Subcutaneous abdominal adipose tissue (tissue), 5 donors: ENCODE results near the gene TINAGL1.

Source experiments
- H3K27ac ChIP-seq: one replicate; pipeline ENCODE4 v1.7.0; 2013; ENCODE audit warnings: low read depth, mild to moderate bottlenecking, inconsistent platforms, low read length, moderate library complexity
- H3K27me3 ChIP-seq, 5 donors: one replicate each; pipeline ENCODE4 v1.7.0; 2013; ENCODE audit warnings: low read length in 5 of 5, inconsistent platforms in 1 of 5; ENCODE audit not compliant: control insufficient read depth in 5 of 5, insufficient read depth in 4 of 5
- H3K36me3 ChIP-seq, 5 donors: one replicate each; pipeline ENCODE4 v1.7.0; 2013; ENCODE audit warnings: low read length in 5 of 5; ENCODE audit not compliant: control insufficient read depth in 5 of 5, insufficient read depth in 5 of 5
- H3K4me1 ChIP-seq, 5 donors: one replicate each; pipeline ENCODE4 v1.7.0; 2013; ENCODE audit warnings: low read length in 5 of 5, mild to moderate bottlenecking in 3 of 5, moderate library complexity in 1 of 5; ENCODE audit not compliant: control insufficient read depth in 5 of 5, insufficient read depth in 5 of 5
- H3K4me3 ChIP-seq, 5 donors: one replicate each; pipeline ENCODE4 v1.7.0; 2013; ENCODE audit warnings: low read length in 5 of 5, low read depth in 1 of 5
- H3K9ac ChIP-seq, 5 donors: one replicate each; pipeline ENCODE4 v1.7.0; 2013; ENCODE audit warnings: low read length in 5 of 5, mild to moderate bottlenecking in 4 of 5, moderate library complexity in 3 of 5
- H3K9me3 ChIP-seq, 5 donors: one replicate each; pipeline ENCODE4 v1.7.0; 2013; ENCODE audit warnings: low read length in 5 of 5; ENCODE audit not compliant: control insufficient read depth in 5 of 5
- donor health status: healthy.
- donor health status: healthy.
- donor health status: healthy.
- donor health status: healthy.
- donor health status: healthy.

Gene TINAGL1

DNA sequence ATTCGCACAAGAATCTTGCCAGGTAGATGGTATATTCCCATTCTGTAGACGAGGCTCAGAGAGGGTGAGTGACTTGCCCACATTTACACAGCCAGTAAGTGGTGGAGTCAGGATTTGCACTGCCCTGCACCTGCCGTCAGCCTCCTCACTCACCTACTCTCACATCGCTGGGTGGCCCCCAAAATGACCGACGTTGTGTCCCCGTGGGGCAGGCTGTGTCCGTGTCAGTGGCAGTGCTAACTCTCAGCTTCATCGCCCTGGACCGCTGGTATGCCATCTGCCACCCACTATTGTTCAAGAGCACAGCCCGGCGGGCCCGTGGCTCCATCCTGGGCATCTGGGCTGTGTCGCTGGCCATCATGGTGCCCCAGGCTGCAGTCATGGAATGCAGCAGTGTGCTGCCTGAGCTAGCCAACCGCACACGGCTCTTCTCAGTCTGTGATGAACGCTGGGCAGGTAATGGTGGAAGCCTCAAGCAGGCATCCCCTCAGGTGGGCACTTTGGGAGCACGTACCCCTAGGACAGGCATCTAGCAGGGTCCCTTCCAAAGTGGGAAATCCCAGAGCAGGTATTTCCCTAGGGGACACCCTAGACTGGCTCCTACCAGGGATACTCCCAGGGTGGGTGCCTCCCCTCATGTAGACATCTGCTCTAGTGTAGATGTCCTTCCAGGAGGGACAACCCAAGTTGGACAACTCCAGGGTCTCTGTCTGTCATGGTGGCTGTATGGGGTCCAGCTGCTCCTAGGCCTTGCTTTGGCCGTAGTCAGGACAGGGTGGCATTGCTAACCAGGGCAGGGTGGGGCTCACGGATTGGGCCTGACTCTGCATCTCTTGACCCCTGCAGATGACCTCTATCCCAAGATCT is 44.5 kb downstream of the TINAGL1 start:
- Histone ChIP-seq H3K36me3 (no peaks in the 10 kb centered on the region), H3K9me3 (no peaks in the 10 kb centered on the region), H3K27ac (no peak overlapping the region), H3K27me3 (peaks cover 5 to 25% (median 14%) of the 10 kb centered on the region in 5 donors), H3K4me1 (peaks cover 0 to 18% (median 5%) of the 10 kb centered on the region in 5 donors), H3K9ac (no peak overlapping the region), H3K4me3 (no peak overlapping the region)

DNA sequence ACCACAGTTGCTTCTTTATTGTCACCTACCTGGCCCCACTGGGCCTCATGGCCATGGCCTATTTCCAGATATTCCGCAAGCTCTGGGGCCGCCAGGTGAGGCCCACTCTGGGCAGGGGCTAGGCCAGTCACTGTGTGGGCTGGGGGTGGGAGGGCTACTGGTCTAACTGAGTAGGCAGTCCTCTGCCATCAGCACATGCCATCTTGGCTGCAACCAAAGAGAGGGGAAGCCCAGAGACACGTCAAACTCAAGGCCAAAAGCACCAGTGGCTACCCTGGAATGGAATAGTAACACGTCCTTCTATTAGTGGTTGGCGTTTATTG is 45.1 kb downstream of the TINAGL1 start:
- Histone ChIP-seq H3K9me3 (no peaks in the 10 kb centered on the region), H3K4me1 (peaks cover 0 to 18% (median 8%) of the 10 kb centered on the region in 5 donors), H3K36me3 (peaks cover 0 to 4% (median 0%) of the 10 kb centered on the region in 5 donors), H3K4me3 (no peak overlapping the region), H3K27ac (no peak overlapping the region), H3K9ac (no peak overlapping the region), H3K27me3 (peaks cover 3 to 20% (median 10%) of the 10 kb centered on the region in 5 donors)

DNA sequence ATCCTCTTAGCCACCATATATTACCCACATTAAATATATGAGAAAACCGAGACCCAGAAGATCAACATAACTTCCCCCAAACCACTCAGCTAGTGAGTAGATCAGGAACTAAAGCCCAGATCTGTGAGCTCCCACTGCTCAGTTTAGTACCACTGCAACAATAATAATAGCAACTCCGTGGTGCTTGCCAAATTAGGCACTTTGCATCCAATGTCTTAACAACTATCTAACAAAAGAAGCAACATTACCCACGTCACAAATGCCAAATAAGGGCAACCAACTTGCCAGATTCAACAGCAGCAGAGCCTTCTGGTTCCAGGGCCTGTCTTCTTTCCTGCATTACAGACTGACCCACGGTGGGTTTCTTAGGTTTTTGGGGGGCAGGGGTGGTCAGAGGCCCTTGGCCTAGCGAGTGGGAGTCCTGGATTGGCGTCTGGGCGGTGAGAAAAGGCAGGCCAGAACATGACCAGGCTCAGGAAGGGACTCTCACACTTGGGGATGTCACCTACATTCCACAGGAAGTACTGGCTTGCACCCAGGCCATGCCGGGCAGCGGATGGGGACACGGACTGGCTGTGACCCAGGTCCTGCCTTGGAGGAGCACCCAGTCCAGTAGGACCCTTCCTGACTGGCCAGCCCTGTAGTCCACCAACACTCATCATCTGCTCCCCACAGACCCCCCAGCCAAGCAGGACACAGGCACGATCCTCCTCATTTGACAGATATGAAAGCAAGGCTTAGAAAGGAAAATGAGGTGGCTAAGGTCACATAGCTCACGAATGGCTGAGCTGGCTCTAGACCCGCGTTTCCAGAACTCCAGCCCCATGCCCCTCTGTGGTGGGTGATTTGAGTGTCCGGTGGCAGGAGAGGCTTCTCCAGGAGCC is 45.8 kb downstream of the TINAGL1 start:
- Histone ChIP-seq H3K9ac (no peak overlapping the region), H3K9me3 (no peaks in the 10 kb centered on the region), H3K27me3 (peaks cover 1 to 14% (median 5%) of the 10 kb centered on the region in 5 donors), H3K27ac (no peak overlapping the region), H3K4me3 (no peak overlapping the region), H3K4me1 (peaks cover 0 to 20% (median 14%) of the 10 kb centered on the region in 5 donors), H3K36me3 (peaks cover 0 to 9% (median 0%) of the 10 kb centered on the region in 5 donors)

DNA sequence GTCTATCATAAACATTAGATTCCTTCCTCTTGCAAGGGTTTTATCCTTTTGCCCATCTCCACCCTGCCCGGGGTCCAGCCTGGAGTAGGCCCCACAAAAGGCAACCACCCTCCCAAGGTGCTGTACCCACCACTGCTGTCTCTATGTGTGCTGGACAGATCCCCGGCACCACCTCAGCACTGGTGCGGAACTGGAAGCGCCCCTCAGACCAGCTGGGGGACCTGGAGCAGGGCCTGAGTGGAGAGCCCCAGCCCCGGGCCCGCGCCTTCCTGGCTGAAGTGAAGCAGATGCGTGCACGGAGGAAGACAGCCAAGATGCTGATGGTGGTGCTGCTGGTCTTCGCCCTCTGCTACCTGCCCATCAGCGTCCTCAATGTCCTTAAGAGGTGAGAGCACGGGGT is 47.0 kb downstream of the TINAGL1 start:
- peaks cover 0 to 20% (median 6%) of the 10 kb centered on the region in 5 donors for H3K36me3 ChIP-seq
- H3K9me3 ChIP-seq, result no peaks in the 10 kb centered on the region
- peaks cover 3 to 27% (median 21%) of the 10 kb centered on the region in 5 donors for H3K4me1 ChIP-seq
- no peak overlapping the region for H3K9ac ChIP-seq
- H3K27ac ChIP-seq, result no peak overlapping the region
- H3K4me3 ChIP-seq, result no peak overlapping the region
- peaks cover 0 to 9% (median 0%) of the 10 kb centered on the region in 5 donors for H3K27me3 ChIP-seq

DNA sequence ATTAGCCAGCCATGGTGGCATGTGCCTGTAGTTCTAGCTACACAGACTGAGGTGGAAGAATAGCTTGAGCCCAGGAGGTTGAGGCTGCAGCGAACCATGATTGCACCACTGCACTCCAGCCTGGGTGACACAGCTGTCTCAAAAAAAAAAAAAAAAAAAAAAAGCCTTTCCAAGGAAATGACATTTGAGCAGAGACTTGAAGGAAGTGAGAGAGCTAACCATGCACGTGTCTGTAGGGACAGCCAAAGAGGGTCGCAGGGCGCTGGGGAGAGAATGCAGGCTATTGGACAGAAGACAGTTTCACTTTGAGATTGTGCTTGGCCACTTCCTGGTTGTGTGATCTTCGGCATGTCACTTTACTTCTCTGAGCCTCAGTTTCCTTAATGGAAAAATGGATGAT is 48.0 kb downstream of the TINAGL1 start:
- H3K9ac ChIP-seq, result no peak overlapping the region
- H3K36me3 ChIP-seq, result peaks cover 2 to 29% (median 15%) of the 10 kb centered on the region in 5 donors
- H3K27me3 ChIP-seq, result no peaks in the 10 kb centered on the region
- H3K9me3 ChIP-seq, result no peaks in the 10 kb centered on the region
- no peak overlapping the region for H3K27ac ChIP-seq
- H3K4me3 ChIP-seq, result no peak overlapping the region
- peaks cover 3 to 25% (median 21%) of the 10 kb centered on the region in 5 donors for H3K4me1 ChIP-seq

DNA sequence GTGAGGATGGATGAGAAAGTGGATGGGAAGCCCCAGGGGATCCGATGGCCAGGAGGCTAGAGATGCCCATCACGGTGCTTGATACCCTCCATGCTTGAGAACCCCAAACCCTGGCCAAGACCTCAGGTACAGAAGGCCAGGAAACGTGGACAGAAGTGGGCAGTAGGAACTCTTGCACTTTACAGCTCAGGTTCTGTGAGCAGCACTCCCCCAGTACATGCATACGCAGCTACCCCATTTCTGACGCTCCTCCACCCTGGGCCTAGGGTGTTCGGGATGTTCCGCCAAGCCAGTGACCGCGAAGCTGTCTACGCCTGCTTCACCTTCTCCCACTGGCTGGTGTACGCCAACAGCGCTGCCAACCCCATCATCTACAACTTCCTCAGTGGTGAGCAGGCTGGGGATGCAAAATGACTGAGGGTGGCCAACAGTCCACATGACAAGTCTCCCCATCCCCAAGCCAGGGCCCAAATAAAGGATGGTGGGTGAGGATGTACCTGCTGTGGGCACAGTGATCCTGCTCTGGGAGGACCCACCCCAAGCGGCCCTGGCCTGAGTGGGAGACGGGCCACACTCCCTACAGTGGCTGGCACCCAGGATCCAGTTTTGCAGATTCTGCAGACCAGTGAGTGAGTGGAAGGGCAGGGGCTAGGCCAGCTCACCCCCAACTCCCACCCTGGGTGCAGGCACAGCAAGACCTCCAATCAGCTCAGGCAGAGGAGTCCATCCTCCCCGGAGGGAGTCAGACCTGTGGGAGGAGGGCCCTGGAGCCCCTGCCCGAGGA is 48.6 kb downstream of the TINAGL1 start:
- Histone ChIP-seq H3K27ac (no peak overlapping the region), H3K9me3 (no peaks in the 10 kb centered on the region), H3K9ac (no peak overlapping the region), H3K4me1 (peaks cover 3 to 25% (median 21%) of the 10 kb centered on the region in 5 donors), H3K27me3 (no peaks in the 10 kb centered on the region), H3K4me3 (no peak overlapping the region), H3K36me3 (peaks cover 3 to 35% (median 21%) of the 10 kb centered on the region in 5 donors)

DNA sequence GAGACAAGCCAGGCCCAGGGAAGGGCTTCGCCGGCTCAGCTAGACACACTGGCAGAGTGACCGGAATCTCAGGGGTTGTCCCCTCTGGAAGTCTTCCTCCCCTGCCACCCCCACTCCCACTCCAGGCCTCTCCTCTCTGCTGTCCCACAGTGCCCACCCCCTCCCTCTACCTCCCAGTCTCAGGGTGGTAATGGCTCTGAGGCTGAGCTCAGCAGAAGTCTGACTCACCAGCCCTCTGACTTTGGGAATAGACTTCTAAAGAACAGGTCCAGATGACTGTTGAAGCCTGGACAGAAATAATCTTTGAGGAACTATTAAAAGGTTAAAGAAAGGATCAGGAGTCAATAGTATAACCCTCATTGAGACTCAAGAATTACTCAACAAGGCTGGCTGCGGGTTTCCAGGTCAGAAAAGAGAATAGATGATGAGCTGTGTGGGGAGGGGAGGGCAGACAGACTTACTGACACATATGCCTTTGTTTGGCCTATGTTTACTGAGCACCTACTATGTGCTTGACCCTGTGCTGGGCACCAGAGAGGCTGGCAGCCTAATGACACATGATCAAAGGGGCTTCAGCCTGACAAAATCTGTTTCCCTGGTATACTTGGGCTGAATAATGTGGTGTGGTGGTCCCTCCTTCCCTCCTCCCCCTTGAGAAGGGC is 49.4 kb downstream of the TINAGL1 start:
- H3K9me3 ChIP-seq, result no peaks in the 10 kb centered on the region
- H3K36me3 ChIP-seq, result peaks cover 3 to 43% (median 29%) of the 10 kb centered on the region in 5 donors
- no peak overlapping the region for H3K9ac ChIP-seq
- H3K27me3 ChIP-seq, result no peaks in the 10 kb centered on the region
- H3K4me3 ChIP-seq, result no peak overlapping the region
- H3K27ac ChIP-seq, result no peak overlapping the region
- peaks cover 3 to 25% (median 21%) of the 10 kb centered on the region in 5 donors for H3K4me1 ChIP-seq

DNA sequence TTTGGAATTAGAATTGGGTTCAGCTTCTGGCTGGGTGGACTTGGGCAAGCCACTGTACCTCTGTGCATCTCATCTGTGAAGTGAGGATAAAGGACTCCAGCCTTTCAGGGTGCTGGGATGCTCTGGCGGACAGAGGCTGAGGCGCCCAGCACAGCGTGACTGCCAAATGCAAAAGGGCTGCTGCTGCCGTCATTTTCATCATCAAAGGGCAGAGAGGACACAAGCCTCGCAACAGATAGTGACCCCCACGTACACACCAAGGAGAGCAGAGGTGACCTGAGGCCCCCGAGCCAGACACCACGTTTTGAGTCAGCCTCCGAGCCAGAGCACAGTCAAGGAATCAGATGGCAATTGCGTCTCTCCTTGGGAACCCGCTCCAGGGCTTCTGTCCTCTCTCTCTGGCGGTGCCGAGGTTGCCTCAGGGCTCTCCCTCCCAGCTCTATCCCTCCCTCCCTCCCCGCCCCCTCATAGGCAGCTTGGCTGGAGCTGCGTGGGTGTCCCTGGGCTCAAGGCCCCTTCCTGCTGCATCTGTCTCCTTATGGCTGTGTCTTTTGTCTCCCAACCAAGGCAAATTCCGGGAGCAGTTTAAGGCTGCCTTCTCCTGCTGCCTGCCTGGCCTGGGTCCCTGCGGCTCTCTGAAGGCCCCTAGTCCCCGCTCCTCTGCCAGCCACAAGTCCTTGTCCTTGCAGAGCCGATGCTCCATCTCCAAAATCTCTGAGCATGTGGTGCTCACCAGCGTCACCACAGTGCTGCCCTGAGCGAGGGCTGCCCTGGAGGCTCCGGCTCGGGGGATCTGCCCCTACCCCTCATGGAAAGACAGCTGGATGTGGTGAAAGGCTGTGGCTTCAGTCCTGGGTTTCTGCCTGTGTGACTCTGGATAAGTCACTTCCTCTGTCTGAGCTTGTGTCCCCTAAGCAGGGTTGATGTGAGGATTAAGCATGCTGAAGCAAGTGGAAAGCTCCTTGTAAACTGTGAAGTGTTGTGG is 50.2 kb downstream of the TINAGL1 start:
- no peaks in the 10 kb centered on the region for H3K9me3 ChIP-seq
- peaks cover 3 to 25% (median 21%) of the 10 kb centered on the region in 5 donors for H3K4me1 ChIP-seq
- H3K27ac ChIP-seq, result no peak overlapping the region
- no peak overlapping the region for H3K4me3 ChIP-seq
- H3K27me3 ChIP-seq, result no peaks in the 10 kb centered on the region
- H3K9ac ChIP-seq, result no peak overlapping the region
- H3K36me3 ChIP-seq, result peaks cover 3 to 51% (median 37%) of the 10 kb centered on the region in 5 donors
